Nephron progenitor cell (in vitro differentiated cells): ENCODE data around the gene NCAPG2.
A peak's percentile ranks its signal among the peaks of the same experiment; 100 is the strongest.

ENCODE experiments used
- DNase-seq: peaks from one replicate; pipeline ENCODE4 v3.0.0; 2021
- H3K27ac Mint-ChIP-seq: 2 replicates; pipeline ENCODE4 v1.8.0; 2021; ENCODE audit warnings: mild to moderate bottlenecking, moderate library complexity, mixed read lengths
- H3K27me3 Mint-ChIP-seq: 2 replicates; pipeline ENCODE4 v1.8.0; 2021; ENCODE audit warnings: mild to moderate bottlenecking, low read depth, mixed read lengths; ENCODE audit not compliant: poor library complexity
- H3K36me3 Mint-ChIP-seq: 2 replicates; pipeline ENCODE4 v1.8.0; 2021; ENCODE audit warnings: low read depth, mixed read lengths
- H3K4me1 Mint-ChIP-seq: 2 replicates; pipeline ENCODE4 v1.8.0; 2021; ENCODE audit warnings: mixed read lengths
- H3K4me3 Mint-ChIP-seq: 2 replicates; pipeline ENCODE4 v1.8.0; 2021; ENCODE audit warnings: mild to moderate bottlenecking, moderate library complexity, mixed read lengths
- H3K9me3 Mint-ChIP-seq: 2 replicates; pipeline ENCODE4 v1.8.0; 2021; ENCODE audit warnings: mild to moderate bottlenecking, moderate library complexity, mixed read lengths
- TF ChIP-seq, protein P1 (sequence below): fragments of 200-600 bp; sonication (generic); IDR thresholded peaks from 2 replicates; pipeline ENCODE4 v1.5.0; 2021; ENCODE audit warnings: antibody characterized with exemption

The NCAPG2 gene

GRCh38 chr7:158732494-158733219, 28.1 kb upstream of the NCAPG2 start:
- TF ChIP-seq, protein P1, sequence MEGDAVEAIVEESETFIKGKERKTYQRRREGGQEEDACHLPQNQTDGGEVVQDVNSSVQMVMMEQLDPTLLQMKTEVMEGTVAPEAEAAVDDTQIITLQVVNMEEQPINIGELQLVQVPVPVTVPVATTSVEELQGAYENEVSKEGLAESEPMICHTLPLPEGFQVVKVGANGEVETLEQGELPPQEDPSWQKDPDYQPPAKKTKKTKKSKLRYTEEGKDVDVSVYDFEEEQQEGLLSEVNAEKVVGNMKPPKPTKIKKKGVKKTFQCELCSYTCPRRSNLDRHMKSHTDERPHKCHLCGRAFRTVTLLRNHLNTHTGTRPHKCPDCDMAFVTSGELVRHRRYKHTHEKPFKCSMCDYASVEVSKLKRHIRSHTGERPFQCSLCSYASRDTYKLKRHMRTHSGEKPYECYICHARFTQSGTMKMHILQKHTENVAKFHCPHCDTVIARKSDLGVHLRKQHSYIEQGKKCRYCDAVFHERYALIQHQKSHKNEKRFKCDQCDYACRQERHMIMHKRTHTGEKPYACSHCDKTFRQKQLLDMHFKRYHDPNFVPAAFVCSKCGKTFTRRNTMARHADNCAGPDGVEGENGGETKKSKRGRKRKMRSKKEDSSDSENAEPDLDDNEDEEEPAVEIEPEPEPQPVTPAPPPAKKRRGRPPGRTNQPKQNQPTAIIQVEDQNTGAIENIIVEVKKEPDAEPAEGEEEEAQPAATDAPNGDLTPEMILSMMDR: no peak
- no peaks in the 10 kb centered on the region for H3K9me3 Mint-ChIP-seq
- H3K27ac Mint-ChIP-seq: no peak overlapping the region
- no peaks in the 10 kb centered on the region for H3K27me3 Mint-ChIP-seq
- peaks cover 44% of the 10 kb centered on the region for H3K36me3 Mint-ChIP-seq
- DNase-seq: no peak
- no peaks in the 10 kb centered on the region for H3K4me1 Mint-ChIP-seq
- H3K4me3 Mint-ChIP-seq: no peak overlapping the region

GRCh38 chr7:158731761-158732160, 27.2 kb upstream of the NCAPG2 start:
- no peak overlapping the region for H3K4me3 Mint-ChIP-seq
- H3K27ac Mint-ChIP-seq: no peak overlapping the region
- no peaks in the 10 kb centered on the region for H3K4me1 Mint-ChIP-seq
- peaks cover 36% of the 10 kb centered on the region for H3K36me3 Mint-ChIP-seq
- no peaks in the 10 kb centered on the region for H3K27me3 Mint-ChIP-seq
- TF ChIP-seq, protein P1: no peak
- no peaks in the 10 kb centered on the region for H3K9me3 Mint-ChIP-seq
- DNase-seq: no peak

GRCh38 chr7:158730383-158731346, 26.1 kb upstream of the NCAPG2 start:
- no peaks in the 10 kb centered on the region for H3K4me1 Mint-ChIP-seq
- TF ChIP-seq, protein P1: no peak
- H3K27ac Mint-ChIP-seq: peak overlapping the region; percentile 33
- no peaks in the 10 kb centered on the region for H3K9me3 Mint-ChIP-seq
- no peak overlapping the region for H3K4me3 Mint-ChIP-seq
- peaks cover 30% of the 10 kb centered on the region for H3K36me3 Mint-ChIP-seq
- no peaks in the 10 kb centered on the region for H3K27me3 Mint-ChIP-seq
- no peak for DNase-seq

- peak overlapping the region; percentile 16 for H3K27ac Mint-ChIP-seq
Observed at GRCh38 chr7:158729646-158730382, 25.2 kb upstream of the NCAPG2 start.

GRCh38 chr7:158728911-158729645, 24.5 kb upstream of the NCAPG2 start:
- peaks cover 19% of the 10 kb centered on the region for H3K36me3 Mint-ChIP-seq
- no peak overlapping the region for H3K4me3 Mint-ChIP-seq
- no peak for DNase-seq
- H3K4me1 Mint-ChIP-seq: no peaks in the 10 kb centered on the region
- H3K9me3 Mint-ChIP-seq: no peaks in the 10 kb centered on the region
- H3K27me3 Mint-ChIP-seq: peaks cover 6% of the 10 kb centered on the region
- no peak overlapping the region for H3K27ac Mint-ChIP-seq
- TF ChIP-seq, protein P1: no peak

More at GRCh38 chr7:158729646-158730382, 25.2 kb upstream of the NCAPG2 start:
- TF ChIP-seq, protein P1: no peak
- Mint-ChIP-seq H3K4me3 (no peak overlapping the region), H3K27me3 (peaks cover 2% of the 10 kb centered on the region), H3K36me3 (peaks cover 24% of the 10 kb centered on the region), H3K4me1 (no peaks in the 10 kb centered on the region), H3K9me3 (no peaks in the 10 kb centered on the region)
- no peak for DNase-seq
